Neural progenitor cell (in vitro differentiated cells): Measurements from ENCODE around the gene PRDM11.

Experiments used
- CTCF ChIP-seq: fragments of 200-600 bp; sonication (generic); IDR thresholded peaks from 2 replicates; pipeline ENCODE4 v1.5.1; 2017; ENCODE audit warnings: antibody characterized with exemption, mild to moderate bottlenecking
- EZH2 ChIP-seq: fragments of 200-600 bp; sonication (generic); IDR thresholded peaks from 2 replicates; pipeline ENCODE4 v1.6.1; 2017; ENCODE audit warnings: antibody characterized with exemption, mild to moderate bottlenecking, moderate library complexity
- EZH2phosphoT487 ChIP-seq: fragments of 200-600 bp; sonication (generic); IDR thresholded peaks from 2 replicates; pipeline ENCODE4 v1.6.1; 2017; ENCODE audit warnings: antibody characterized with exemption

- TF ChIP-seq CTCF, result no peak
- TF ChIP-seq EZH2phosphoT487, result no peak
- TF ChIP-seq EZH2, result no peak
Observed at GRCh38 chr11:45262900-45263299, 116.5 kb downstream of the PRDM11 start.
